GM23338 (cell line): ENCODE results near the gene PHF24. TPM values are rescaled to one million over a fixed set of nuclear protein-coding genes. Genes with fewer than 3 reads are reported as not detected.

ENCODE experiments used
- ATAC-seq: fragments of 200-7000 bp; cut with Tn5 transposase; 3 replicates; pipeline ENCODE4 v1.9.1; 2020
- DNase-seq: peaks from one replicate; pipeline ENCODE4 v3.0.0-alpha.2; 2015; ENCODE audit warnings: low spot score
- H2AFZ ChIP-seq: fragments of 200-600 bp; sonication (generic); 2 replicates; pipeline ENCODE4 v1.8.0; 2016; ENCODE audit warnings: antibody characterized with exemption, mild to moderate bottlenecking, moderate library complexity
- H3F3A ChIP-seq: fragments of 200-600 bp; sonication (generic); replicated peaks from 2 replicates; pipeline ENCODE4 v1.8.0; 2017; ENCODE audit warnings: antibody characterized with exemption, mixed run types, low read depth
- H3K27ac ChIP-seq: fragments of 200-600 bp; sonication (generic); 2 replicates; pipeline ENCODE4 v1.6.1; 2016; ENCODE audit warnings: low read depth
- H3K27me3 ChIP-seq: fragments of 200-600 bp; sonication (generic); 2 replicates; pipeline ENCODE4 v1.8.0; 2016; ENCODE audit warnings: mild to moderate bottlenecking, mixed run types, moderate library complexity; ENCODE audit not compliant: insufficient read depth
- H3K36me3 ChIP-seq: fragments of 200-600 bp; sonication (generic); 2 replicates; pipeline ENCODE4 v1.8.0; 2016; ENCODE audit warnings: mild to moderate bottlenecking; ENCODE audit not compliant: insufficient read depth
- H3K4me1 ChIP-seq: fragments of 200-600 bp; sonication (generic); 2 replicates; pipeline ENCODE4 v1.8.0; 2016; ENCODE audit warnings: mild to moderate bottlenecking, moderate library complexity; ENCODE audit not compliant: insufficient read depth
- H3K4me2 ChIP-seq: fragments of 200-600 bp; sonication (generic); 2 replicates; pipeline ENCODE4 v1.7.1; 2017; ENCODE audit warnings: mixed run types
- H3K4me3 ChIP-seq: fragments of 200-600 bp; sonication (generic); 2 replicates; pipeline ENCODE4 v1.6.1; 2016; ENCODE audit warnings: mixed run types
- H3K79me2 ChIP-seq: fragments of 200-600 bp; sonication (generic); replicated peaks from 2 replicates; pipeline ENCODE4 v1.8.0; 2017; ENCODE audit warnings: mild to moderate bottlenecking; ENCODE audit not compliant: insufficient read depth
- H3K9me2 ChIP-seq: fragments of 200-600 bp; sonication (generic); 2 replicates; pipeline ENCODE4 v1.8.0; 2017; ENCODE audit not compliant: insufficient read depth
- H4K20me1 ChIP-seq: fragments of 200-600 bp; sonication (generic); replicated peaks from 2 replicates; pipeline ENCODE4 v1.8.0; 2017; ENCODE audit warnings: mild to moderate bottlenecking; ENCODE audit not compliant: insufficient read depth
- H3K27ac Mint-ChIP-seq: 2 replicates; pipeline ENCODE4 v1.8.0; 2020; ENCODE audit warnings: inconsistent platforms, mild to moderate bottlenecking, moderate library complexity, mixed read lengths
- H3K27me3 Mint-ChIP-seq: 3 replicates; pipeline ENCODE4 v1.8.0; 2022; ENCODE audit warnings: low read depth, mild to moderate bottlenecking, moderate library complexity, mixed read lengths, inconsistent platforms; ENCODE audit not compliant: insufficient read depth, poor library complexity
- H3K36me3 Mint-ChIP-seq: 3 replicates; pipeline ENCODE4 v1.8.0; 2021; ENCODE audit warnings: low read depth, mild to moderate bottlenecking, inconsistent platforms, moderate library complexity, mixed read lengths
- H3K4me1 Mint-ChIP-seq: 3 replicates; pipeline ENCODE4 v1.8.0; 2020; ENCODE audit warnings: mild to moderate bottlenecking, inconsistent platforms, mixed read lengths
- H3K4me3 Mint-ChIP-seq: 3 replicates; pipeline ENCODE4 v1.8.0; 2021; ENCODE audit warnings: moderate library complexity, mild to moderate bottlenecking, inconsistent platforms, mixed read lengths
- H3K9me3 Mint-ChIP-seq: 3 replicates; pipeline ENCODE4 v1.8.0; 2020; ENCODE audit warnings: moderate library complexity, mild to moderate bottlenecking, inconsistent platforms, mixed read lengths
- CREB1 ChIP-seq: fragments of 250-450 bp; sonication (Bioruptor Pico); IDR thresholded peaks from 2 replicates; pipeline ENCODE4 v1.5.0; 2020; ENCODE audit warnings: low read depth, mild to moderate bottlenecking, moderate library complexity
- CTCF ChIP-seq, 2 experiments: fragments of 200-600 bp in 1 of 2; sonication (generic) in 1 of 2; conservative IDR thresholded peaks; 2 replicates each; pipeline versions ENCODE4 v1.5.1 to v1.6.1; 2016 to 2017; ENCODE audit warnings: antibody characterized with exemption in 2 of 2, low read depth in 2 of 2, mild to moderate bottlenecking in 2 of 2, moderate library complexity in 1 of 2
- ETS1 ChIP-seq: IDR thresholded peaks from 2 replicates; pipeline ENCODE4 v1.6.1; 2016; ENCODE audit warnings: antibody characterized with exemption
- EZH2 ChIP-seq: fragments of 200-600 bp; sonication (generic); IDR thresholded peaks from one replicate; pipeline ENCODE4 v1.8.0; 2017; ENCODE audit warnings: antibody characterized with exemption, mild to moderate bottlenecking, low read depth; ENCODE audit not compliant: unreplicated experiment
- EZH2phosphoT487 ChIP-seq: fragments of 200-600 bp; sonication (generic); IDR thresholded peaks from one replicate; pipeline ENCODE4 v1.8.1; 2018; ENCODE audit warnings: antibody characterized with exemption; ENCODE audit not compliant: unreplicated experiment
- JUNB ChIP-seq: IDR thresholded peaks from one replicate; pipeline ENCODE4 v1.6.1; 2016; ENCODE audit warnings: antibody characterized with exemption; ENCODE audit not compliant: unreplicated experiment
- NANOG ChIP-seq: IDR thresholded peaks from 2 replicates; pipeline ENCODE4 v1.6.1; 2016; ENCODE audit warnings: antibody characterized with exemption, borderline replicate concordance
- POLR2AphosphoS5 ChIP-seq: IDR thresholded peaks from 2 replicates; pipeline ENCODE4 v1.6.1; 2016; ENCODE audit warnings: antibody characterized with exemption, low read depth
- REST ChIP-seq: IDR thresholded peaks from one replicate; pipeline ENCODE4 v1.6.1; 2018; ENCODE audit warnings: antibody characterized with exemption; ENCODE audit not compliant: unreplicated experiment
- STAT1 ChIP-seq: IDR thresholded peaks from one replicate; pipeline ENCODE4 v1.6.1; 2016; ENCODE audit warnings: antibody characterized with exemption; ENCODE audit not compliant: unreplicated experiment
- ZNF114 ChIP-seq: fragments of 250-450 bp; sonication (Bioruptor Pico); IDR thresholded peaks from 2 replicates; pipeline ENCODE4 v1.5.0; 2020; ENCODE audit warnings: mild to moderate bottlenecking, moderate library complexity
- ZNF331 ChIP-seq: fragments of 250-450 bp; sonication (Bioruptor Pico); IDR thresholded peaks from 2 replicates; pipeline ENCODE4 v1.5.0; 2020; ENCODE audit warnings: low read depth, mild to moderate bottlenecking, moderate library complexity
- ZNF462 ChIP-seq: fragments of 250-450 bp; sonication (Bioruptor Pico); IDR thresholded peaks from 2 replicates; pipeline ENCODE4 v1.5.0; 2020; ENCODE audit warnings: mild to moderate bottlenecking, moderate library complexity
- polyA plus RNA-seq: library from polyadenylated mRNA; unstranded; fragments of >200 nt; fragmentation: Nextera tagmentation; extraction: Ambion mirVana; gene quantifications from 2 replicates; pipeline ENCODE4 v1.2.1, GENCODE V29; 2016
- total RNA-seq: library from RNA; depleted of rRNA; stranded (reverse); fragments of >200 nt; shearing (Covaris generic); gene quantifications from 2 replicates; pipeline ENCODE4 v1.2.3, GENCODE V29; 2014

The PHF24 gene
- total and polyA plus RNA-seq, 2 experiments from 2014 or later, result 0.05 to 0.14 TPM

DNA sequence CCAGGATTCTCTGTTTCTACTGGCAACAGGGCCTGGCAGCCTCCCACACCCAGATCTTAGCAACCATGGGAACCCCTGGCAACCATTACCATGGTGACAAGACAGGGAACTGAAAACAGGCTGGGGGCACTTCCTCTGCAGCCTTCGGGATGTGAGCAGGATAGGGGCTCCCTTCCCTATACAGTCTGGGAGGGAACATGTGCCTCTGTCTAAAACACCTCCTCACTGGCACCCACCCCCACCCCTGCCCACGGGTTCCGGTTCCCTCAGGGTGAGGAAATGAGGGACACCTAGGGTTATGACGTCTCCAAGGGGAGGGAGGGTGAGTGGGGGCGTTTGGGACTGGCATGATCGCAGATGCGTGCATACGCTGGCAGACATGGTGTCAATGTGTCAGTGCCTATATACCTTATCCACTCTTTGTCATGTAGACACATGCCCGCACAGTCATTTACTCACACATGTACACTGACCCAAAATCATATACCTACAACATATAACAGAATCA, 28.5 kb downstream of the PHF24 start:
- Histone ChIP-seq H3K4me1 (peaks cover 23% of the 10 kb centered on the region), H3K79me2 (no peaks in the 10 kb centered on the region), H2AFZ (no peak overlapping the region), H3K4me2 (no peak overlapping the region), H3K27me3 (no peaks in the 10 kb centered on the region), H3K27ac (no peak overlapping the region), H3K36me3 (no peaks in the 10 kb centered on the region), H3K4me3 (no peak overlapping the region), H3F3A (no peaks in the 10 kb centered on the region; the same call in 1 of the 2 replicates), H3K9me2 (0 out of 2 replicates have a peak, but pooled peaks cover 3% of the 10 kb centered on the region), H4K20me1 (no peaks in the 10 kb centered on the region)
- H3K4me1 Mint-ChIP-seq, result peaks cover 35% of the 10 kb centered on the region
- TF ChIP-seq ZNF114 (CRISPR knock-in tag) (no peak), EZH2phosphoT487 (no peak), CREB1 (CRISPR knock-in tag) (no peak), JUNB (no peak), REST (no peak), ETS1 (no peak), EZH2 (no peak), CTCF (conservative IDR thresholded peaks at IDR 0.05; ENCODE audit: low read depth in 2 of 2) (no peak), ZNF462 (CRISPR knock-in tag) (no peak), ZNF331 (no peak), STAT1 (no peak), NANOG (no peak), POLR2AphosphoS5 (no peak)
- H3K9me3 Mint-ChIP-seq, result no peaks in the 10 kb centered on the region; the same call in 2 of the 3 replicates
- peaks cover 6% of the 10 kb centered on the region; the same call in 2 of the 3 replicates for H3K36me3 Mint-ChIP-seq
- H3K27ac Mint-ChIP-seq, result no peak overlapping the region
- peaks cover 14% of the 10 kb centered on the region for H3K27me3 Mint-ChIP-seq
- ATAC-seq (no peak), DNase-seq (peak; percentile 69)
- H3K4me3 Mint-ChIP-seq, result no peak overlapping the region; the same call in 2 of the 3 replicates
